CD4-positive, alpha-beta T cell treated with Interleukin-21 for 1 hour (primary cell): Measurements from ENCODE around the gene DNMT3B.
A peak's percentile ranks its signal among the peaks of the same experiment; 100 is the strongest.

Experiments
- DNase-seq: peaks from one replicate; pipeline ENCODE4 v3.0.0-alpha.2; 2020

Gene DNMT3B

GRCh38 chr20:32828029-32828680 lies 66.0 kb downstream of the DNMT3B start:
- DNase-seq: no peak

GRCh38 chr20:32829311-32830005 lies 67.3 kb downstream of the DNMT3B start:
- no peak for DNase-seq

- no peak for DNase-seq
These were observed 68.3 kb downstream of the DNMT3B start for GRCh38 chr20:32830437-32830836.

- no peak for DNase-seq
These were observed 69.8 kb downstream of the DNMT3B start for GRCh38 chr20:32831982-32832381.

GRCh38 chr20:32832664-32833063 lies 70.5 kb downstream of the DNMT3B start:
- DNase-seq: peak; percentile 51

- DNase-seq: no peak
These were observed 72.8 kb downstream of the DNMT3B start for GRCh38 chr20:32834972-32835371.

- no peak for DNase-seq
These were observed 75.0 kb downstream of the DNMT3B start for GRCh38 chr20:32837157-32837556.

- no peak for DNase-seq
These were observed 77.2 kb downstream of the DNMT3B start for GRCh38 chr20:32839227-32839981.

GRCh38 chr20:32839982-32840285 lies 77.7 kb downstream of the DNMT3B start:
- DNase-seq: no peak

- no peak for DNase-seq
These were observed 79.0 kb downstream of the DNMT3B start for GRCh38 chr20:32841174-32841573.

- no peak for DNase-seq
These were observed 79.4 kb downstream of the DNMT3B start for GRCh38 chr20:32841632-32842031.

GRCh38 chr20:32842688-32843524 lies 80.7 kb downstream of the DNMT3B start:
- no peak for DNase-seq

GRCh38 chr20:32845786-32846185 lies 83.6 kb downstream of the DNMT3B start:
- no peak for DNase-seq

- no peak for DNase-seq
These were observed 84.7 kb downstream of the DNMT3B start for GRCh38 chr20:32846852-32847251.

- no peak for DNase-seq
These were observed 85.8 kb downstream of the DNMT3B start for GRCh38 chr20:32847964-32848363.

- no peak for DNase-seq
These were observed 86.7 kb downstream of the DNMT3B start for GRCh38 chr20:32848846-32849245.

GRCh38 chr20:32849577-32849976 lies 87.4 kb downstream of the DNMT3B start:
- DNase-seq: no peak

- DNase-seq: no peak
These were observed 93.2 kb downstream of the DNMT3B start for GRCh38 chr20:32855387-32855786.

- no peak for DNase-seq
These were observed 96.0 kb downstream of the DNMT3B start for GRCh38 chr20:32858189-32858588.
